Measurements from ENCODE around the gene BAHCC1. TPM values are rescaled to one million over a fixed set of nuclear protein-coding genes. Genes with fewer than 3 reads are reported as not detected.
"Not testable (repeated sequence)": the region's sequence is repeated elsewhere in the genome, so short reads cannot be mapped to it uniquely, and the experiment has no call there.

BAHCC1 gene
- total RNA-seq, 3 donors from 2014 or later = 7.4 to 17.0 (median 11.7) TPM

- peaks cover 0 to 7% of the 10 kb centered on the region in 2 donors for H3K27me3 ChIP-seq
- no peak for TF ChIP-seq CTCF (IDR thresholded peaks at IDR 0.05)
- no peak for TF ChIP-seq POLR2A (IDR thresholded peaks at IDR 0.05)
- TF ChIP-seq POLR2AphosphoS5 (IDR thresholded peaks at IDR 0.05) = no peak
Observed at GRCh38 chr17:81354954-81355347, 40.3 kb upstream of the BAHCC1 start.

GRCh38 chr17:81359218-81359617 lies 36.0 kb upstream of the BAHCC1 start:
- Histone ChIP-seq H3K27me3 (peaks cover 0 to 13% of the 10 kb centered on the region in 2 donors), H3K36me3 (no peaks in the 10 kb centered on the region), H3K4me3 (no peak overlapping the region), H3K9me3 (no peaks in the 10 kb centered on the region), H3K27ac (no peak overlapping the region), H3K4me1 (no peaks in the 10 kb centered on the region)
- TF ChIP-seq CTCF (IDR thresholded peaks at IDR 0.05) (no peak), POLR2AphosphoS5 (IDR thresholded peaks at IDR 0.05) (no peak), POLR2A (IDR thresholded peaks at IDR 0.05) (no peak)
- intact Hi-C loops (cut with DNase I; ENCODE audit: low total_unique reads) = loop anchor here (5.0 kb wide), 1 partner anchor 643 kb away; no protein-coding TSS in a partner anchor
- no peak for DNase-seq (ENCODE audit: low spot score in 2 of 2)

More at GRCh38 chr17:81354954-81355347, 40.3 kb upstream of the BAHCC1 start:
- Histone ChIP-seq H3K4me1 (no peaks in the 10 kb centered on the region), H3K9me3 (no peaks in the 10 kb centered on the region), H3K36me3 (no peaks in the 10 kb centered on the region), H3K4me3 (no peak overlapping the region), H3K27ac (no peak overlapping the region)
- DNase-seq (ENCODE audit: low spot score in 2 of 2) = no peak
- intact Hi-C loops (cut with DNase I; ENCODE audit: low total_unique reads) = loop anchor here (5.0 kb wide), 1 partner anchor 647 kb away; no protein-coding TSS in a partner anchor

- H3K9me3 ChIP-seq = not testable (repeated sequence)
Observed at GRCh38 chr17:81362001-81362400, 33.3 kb upstream of the BAHCC1 start.

GRCh38 chr17:81364278-81365147 lies 30.7 kb upstream of the BAHCC1 start:
- H3K9me3 ChIP-seq = no peaks in the 10 kb centered on the region
- TF ChIP-seq POLR2A (IDR thresholded peaks at IDR 0.05) (no peak), CTCF (IDR thresholded peaks at IDR 0.05) (no peak), POLR2AphosphoS5 (IDR thresholded peaks at IDR 0.05) (no peak)
- intact Hi-C loops (cut with DNase I; ENCODE audit: low total_unique reads) = no loop called here
- H3K4me1 ChIP-seq = no peaks in the 10 kb centered on the region
- DNase-seq (ENCODE audit: low spot score in 2 of 2) = no peak
- peak overlapping the region; percentile 7 to 42 (median 32) for H3K4me3 ChIP-seq
- H3K36me3 ChIP-seq = no peaks in the 10 kb centered on the region
- no peak overlapping the region for H3K27ac ChIP-seq
- peaks cover 0 to 22% of the 10 kb centered on the region in 2 donors for H3K27me3 ChIP-seq

More at GRCh38 chr17:81362001-81362400, 33.3 kb upstream of the BAHCC1 start:
- H3K27ac ChIP-seq; intact Hi-C loops (cut with DNase I; ENCODE audit: low total_unique reads); DNase-seq (ENCODE audit: low spot score in 2 of 2); H3K4me3 ChIP-seq; H3K36me3 ChIP-seq; H3K4me1 ChIP-seq: not testable (repeated sequence)
- H3K27me3 ChIP-seq = peaks cover 0 to 19% of the 10 kb centered on the region in 2 donors

GRCh38 chr17:81365148-81365600 lies 30.1 kb upstream of the BAHCC1 start:
- H3K27me3 ChIP-seq = peaks cover 0 to 22% of the 10 kb centered on the region in 2 donors
- peak; percentile 62 to 72 for DNase-seq (ENCODE audit: low spot score in 2 of 2)
- intact Hi-C loops (cut with DNase I; ENCODE audit: low total_unique reads) = no loop called here
- peak overlapping the region; percentile 7 to 42 (median 32) for H3K4me3 ChIP-seq
- peak overlapping the region; percentile 67 to 68 for H3K27ac ChIP-seq
- no peaks in the 10 kb centered on the region for H3K36me3 ChIP-seq
- no peaks in the 10 kb centered on the region for H3K9me3 ChIP-seq
- peak; percentile 15 for TF ChIP-seq POLR2A (IDR thresholded peaks at IDR 0.05)
- TF ChIP-seq POLR2AphosphoS5 (IDR thresholded peaks at IDR 0.05) = no peak
- H3K4me1 ChIP-seq = no peaks in the 10 kb centered on the region
